Effector memory CD4-positive, alpha-beta T cell (primary cell): ENCODE data around the gene PTPRK.

ENCODE experiments used
- DNase-seq, 3 donors: peaks; one replicate each; pipeline ENCODE4 v3.0.0-alpha.2; 2020
- H3K27ac ChIP-seq: 2 replicates; pipeline ENCODE4 v1.7.0; 2013; ENCODE audit warnings: mild to moderate bottlenecking, low read length, moderate library complexity; ENCODE audit not compliant: insufficient read depth, poor library complexity, severe bottlenecking
- H3K27me3 ChIP-seq: replicated peaks from 2 replicates; pipeline ENCODE4 v1.7.0; 2013; ENCODE audit warnings: mild to moderate bottlenecking, low read length; ENCODE audit not compliant: insufficient read depth, control insufficient read depth, poor library complexity, severe bottlenecking
- H3K36me3 ChIP-seq: 2 replicates; pipeline ENCODE4 v1.7.0; 2013; ENCODE audit warnings: mild to moderate bottlenecking, low read length, moderate library complexity; ENCODE audit not compliant: control insufficient read depth, insufficient read depth
- H3K4me1 ChIP-seq: 2 replicates; pipeline ENCODE4 v1.7.0; 2013; ENCODE audit warnings: low read length, mild to moderate bottlenecking; ENCODE audit not compliant: control insufficient read depth, insufficient read depth, poor library complexity, severe bottlenecking
- H3K4me3 ChIP-seq: 2 replicates; pipeline ENCODE4 v1.7.0; 2013; ENCODE audit warnings: low read length, low read depth, mild to moderate bottlenecking; ENCODE audit not compliant: insufficient read depth, poor library complexity, severe bottlenecking
- H3K9me3 ChIP-seq: 2 replicates; pipeline ENCODE4 v1.7.0; 2013; ENCODE audit warnings: mild to moderate bottlenecking, low read length, moderate library complexity; ENCODE audit not compliant: control insufficient read depth

Gene PTPRK

DNA sequence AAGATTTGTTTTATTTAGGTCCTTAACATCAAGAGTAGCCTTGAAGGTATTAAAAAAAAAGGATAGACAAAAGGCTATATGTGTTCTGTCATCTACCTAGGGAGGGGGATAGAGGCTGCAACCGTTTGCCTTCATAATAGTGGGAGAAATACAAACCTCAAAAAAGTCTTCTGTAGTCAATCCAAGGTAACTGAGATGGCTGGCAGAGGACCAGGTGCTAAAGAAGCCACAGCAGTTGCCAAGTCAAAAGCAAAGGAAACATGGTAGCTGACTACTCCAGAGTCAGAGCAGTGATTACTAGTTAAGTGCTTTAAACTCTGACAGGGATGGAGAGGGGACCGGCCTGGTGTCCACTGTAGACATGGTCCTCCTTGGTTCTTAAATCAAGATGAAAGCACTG lies 249.4 kb downstream of the PTPRK start:
- Histone ChIP-seq H3K4me1 (no peaks in the 10 kb centered on the region), H3K36me3 (no peaks in the 10 kb centered on the region), H3K9me3 (no peaks in the 10 kb centered on the region), H3K4me3 (no peak overlapping the region), H3K27ac (no peak overlapping the region), H3K27me3 (no peaks in the 10 kb centered on the region)
- DNase-seq: no peak

DNA sequence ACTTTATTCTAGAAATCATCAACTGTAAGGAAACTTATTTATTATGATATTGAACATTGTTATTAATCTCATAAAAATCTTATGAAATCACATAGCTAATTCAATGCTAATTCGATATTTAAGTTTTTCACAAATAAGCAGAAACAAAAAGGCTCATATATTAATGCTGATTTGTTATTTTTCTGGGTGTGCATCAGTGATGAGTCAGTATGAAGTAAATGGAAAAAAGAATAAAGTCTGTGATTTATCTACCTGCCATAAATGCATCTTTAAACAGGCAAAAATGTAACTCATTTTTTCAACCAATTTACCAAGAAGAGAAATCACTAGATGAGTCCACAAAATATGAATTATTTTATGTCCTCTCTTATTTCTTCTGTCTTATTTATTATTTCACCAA lies 253.5 kb downstream of the PTPRK start:
- Histone ChIP-seq H3K27ac (no peak overlapping the region), H3K4me3 (no peak overlapping the region), H3K4me1 (no peaks in the 10 kb centered on the region), H3K36me3 (no peaks in the 10 kb centered on the region), H3K9me3 (no peaks in the 10 kb centered on the region), H3K27me3 (no peaks in the 10 kb centered on the region)
- DNase-seq: no peak

DNA sequence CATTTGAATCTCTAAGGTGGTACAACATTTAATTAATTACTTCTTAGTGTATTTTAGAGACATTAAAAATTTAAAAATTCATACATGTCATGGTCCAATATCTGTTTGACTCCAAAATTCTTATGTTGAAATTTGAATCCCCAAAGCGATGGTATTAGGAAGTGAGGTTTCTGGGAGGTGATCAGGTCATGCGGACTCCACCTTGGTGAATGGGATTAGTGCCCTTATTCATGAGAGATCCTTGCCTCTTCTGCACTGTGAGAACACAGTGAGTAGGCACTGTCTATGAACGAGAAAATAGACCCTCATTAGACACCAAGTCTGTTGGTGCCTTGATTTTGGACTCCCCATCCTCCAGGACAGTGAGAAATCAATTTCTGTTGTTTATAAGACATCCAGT lies 254.7 kb downstream of the PTPRK start:
- no peak for DNase-seq
- Histone ChIP-seq H3K36me3 (no peaks in the 10 kb centered on the region), H3K27ac (no peak overlapping the region), H3K4me3 (no peak overlapping the region), H3K27me3 (no peaks in the 10 kb centered on the region), H3K4me1 (no peaks in the 10 kb centered on the region), H3K9me3 (no peaks in the 10 kb centered on the region)

DNA sequence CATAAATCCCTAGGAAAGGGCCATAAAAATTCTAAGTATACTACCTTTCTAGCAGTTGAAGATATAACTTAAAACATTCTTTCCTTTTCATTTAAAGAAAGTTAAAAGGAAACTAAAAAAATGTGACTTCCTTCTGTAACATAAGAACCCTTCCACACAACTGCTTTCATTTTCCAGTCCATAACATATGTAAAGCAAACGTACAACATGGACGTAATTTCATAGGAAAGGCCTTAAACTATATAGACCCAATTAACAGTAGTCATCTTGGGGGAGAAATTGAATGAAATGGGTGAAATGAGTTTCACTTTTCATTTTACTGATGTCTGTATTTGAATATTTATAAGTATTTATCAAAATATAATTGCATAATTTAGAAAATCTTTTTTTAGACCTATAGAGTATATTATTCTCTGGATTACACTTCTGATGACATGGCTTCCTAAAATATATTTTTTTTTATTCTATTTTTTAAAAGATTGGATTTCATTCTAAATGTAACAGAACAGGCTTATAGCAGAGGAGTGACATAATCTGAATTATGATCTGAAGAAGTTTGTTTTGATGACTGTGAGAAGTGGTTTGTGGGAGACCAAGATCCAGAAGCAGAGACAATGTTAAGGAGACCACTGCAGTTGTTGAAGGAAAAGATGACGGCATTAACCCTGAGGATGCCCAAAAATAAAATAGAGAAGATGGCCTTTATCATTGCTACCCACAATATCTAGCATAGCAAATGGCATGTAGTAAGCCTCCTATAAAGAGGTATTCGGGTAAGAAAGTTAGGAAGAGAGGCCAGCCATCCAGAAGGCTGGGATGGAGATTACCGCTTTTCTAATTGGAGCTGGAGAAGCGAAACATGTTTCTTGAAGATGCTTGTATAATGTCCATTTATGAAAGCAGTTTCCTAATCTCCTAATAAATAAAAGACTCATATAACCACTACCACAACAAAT lies 260.4 kb downstream of the PTPRK start:
- H3K27me3 ChIP-seq: no peaks in the 10 kb centered on the region
- no peak overlapping the region for H3K27ac ChIP-seq
- no peaks in the 10 kb centered on the region for H3K36me3 ChIP-seq
- peaks cover 5% of the 10 kb centered on the region for H3K4me1 ChIP-seq
- peak overlapping the region; percentile 27 for H3K4me3 ChIP-seq
- DNase-seq: no peak
- H3K9me3 ChIP-seq: no peaks in the 10 kb centered on the region

DNA sequence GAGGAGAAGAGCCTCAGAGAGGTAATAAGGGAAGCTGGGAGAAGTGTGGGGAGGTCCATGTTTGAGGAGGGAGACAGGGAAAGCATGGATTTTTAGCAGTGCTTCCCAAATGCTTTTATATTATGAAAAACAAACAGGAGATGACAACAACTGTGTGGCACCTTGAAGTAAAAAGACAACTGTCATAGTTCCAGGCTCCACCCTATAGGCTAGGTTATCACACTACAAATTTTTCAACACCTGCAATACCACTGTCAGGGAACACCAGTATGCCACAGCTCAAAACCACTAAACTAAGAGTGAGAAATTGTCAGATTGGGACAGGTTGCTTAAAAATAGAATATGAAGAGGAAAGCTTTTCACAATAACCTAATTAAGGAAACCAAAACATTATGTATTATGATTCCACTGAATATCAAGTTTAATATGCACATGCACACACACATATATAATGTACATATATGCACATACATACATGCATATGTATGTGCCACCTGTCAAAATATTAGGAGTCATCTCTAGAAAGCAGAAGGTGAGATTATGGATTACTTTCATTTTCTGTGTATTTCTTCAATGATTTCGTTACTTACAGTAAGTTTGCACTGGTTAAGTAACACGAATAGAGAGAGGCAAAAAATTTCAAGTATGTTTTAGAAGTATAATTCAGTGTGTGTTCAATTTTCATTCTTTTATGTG lies 261.2 kb downstream of the PTPRK start:
- H3K27ac ChIP-seq: no peak overlapping the region
- no peaks in the 10 kb centered on the region for H3K27me3 ChIP-seq
- DNase-seq: no peak
- H3K36me3 ChIP-seq: no peaks in the 10 kb centered on the region
- H3K4me1 ChIP-seq: peaks cover 5% of the 10 kb centered on the region
- peak overlapping the region; percentile 27 for H3K4me3 ChIP-seq
- H3K9me3 ChIP-seq: no peaks in the 10 kb centered on the region

DNA sequence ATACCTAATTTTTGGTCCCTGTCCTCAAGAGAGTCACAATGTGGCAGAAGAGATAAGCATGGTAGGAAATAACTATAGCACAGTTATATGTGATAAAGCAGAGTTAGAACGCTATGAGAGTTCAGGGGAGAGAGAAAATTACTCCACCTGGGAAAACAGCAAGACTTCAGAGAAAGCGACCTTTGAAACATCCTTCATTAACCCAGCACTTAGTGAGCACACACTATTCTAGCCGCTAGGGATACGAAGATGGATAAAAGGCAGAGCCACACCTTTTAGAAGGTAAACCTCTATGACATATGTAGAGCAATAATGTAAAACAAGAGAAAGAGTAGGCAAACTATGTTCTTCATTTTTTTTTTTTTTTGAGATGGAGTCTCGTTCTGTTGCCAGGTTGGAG lies 264.3 kb downstream of the PTPRK start:
- Histone ChIP-seq H3K4me1 (peaks cover 5% of the 10 kb centered on the region), H3K27me3 (no peaks in the 10 kb centered on the region), H3K4me3 (no peak overlapping the region), H3K27ac (no peak overlapping the region), H3K36me3 (no peaks in the 10 kb centered on the region), H3K9me3 (no peaks in the 10 kb centered on the region)
- no peak for DNase-seq

DNA sequence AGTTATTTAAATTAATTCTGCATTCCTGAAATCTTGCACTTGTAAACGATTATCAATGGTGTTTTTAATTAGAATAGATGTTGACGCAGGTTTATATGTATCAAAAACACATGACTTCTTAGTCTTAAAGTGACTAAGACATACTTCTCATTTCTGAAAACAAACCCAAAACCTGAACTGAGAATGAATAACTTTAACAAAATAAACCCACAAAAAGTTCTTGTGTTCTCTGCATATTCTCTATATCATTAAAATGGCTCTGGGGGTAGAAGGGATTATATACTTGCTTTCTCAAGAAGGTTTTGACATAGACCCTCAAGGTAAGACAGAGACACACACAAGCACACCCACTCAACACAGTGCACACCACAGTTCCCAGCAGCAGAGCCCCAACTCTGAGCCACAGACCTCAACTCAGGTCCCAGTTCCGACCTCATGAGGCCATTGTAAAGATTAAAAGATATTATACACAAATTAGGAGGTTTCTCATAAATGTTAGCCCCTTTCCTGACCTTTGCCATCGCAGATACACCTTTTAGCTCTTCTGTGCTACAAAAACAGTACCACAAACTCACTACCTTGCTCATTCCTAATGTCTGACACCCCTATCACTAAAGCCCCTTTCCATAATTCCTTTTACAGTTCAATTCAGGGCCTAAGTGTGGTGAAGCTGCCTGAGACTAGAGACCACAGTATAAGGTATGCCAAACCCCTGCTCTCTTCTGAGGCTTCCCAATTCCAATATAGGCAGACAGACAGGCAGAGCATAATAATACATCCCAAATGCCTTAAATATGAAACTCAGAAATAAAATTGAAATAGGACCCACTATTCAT lies 267.8 kb downstream of the PTPRK start:
- no peak for DNase-seq

DNA sequence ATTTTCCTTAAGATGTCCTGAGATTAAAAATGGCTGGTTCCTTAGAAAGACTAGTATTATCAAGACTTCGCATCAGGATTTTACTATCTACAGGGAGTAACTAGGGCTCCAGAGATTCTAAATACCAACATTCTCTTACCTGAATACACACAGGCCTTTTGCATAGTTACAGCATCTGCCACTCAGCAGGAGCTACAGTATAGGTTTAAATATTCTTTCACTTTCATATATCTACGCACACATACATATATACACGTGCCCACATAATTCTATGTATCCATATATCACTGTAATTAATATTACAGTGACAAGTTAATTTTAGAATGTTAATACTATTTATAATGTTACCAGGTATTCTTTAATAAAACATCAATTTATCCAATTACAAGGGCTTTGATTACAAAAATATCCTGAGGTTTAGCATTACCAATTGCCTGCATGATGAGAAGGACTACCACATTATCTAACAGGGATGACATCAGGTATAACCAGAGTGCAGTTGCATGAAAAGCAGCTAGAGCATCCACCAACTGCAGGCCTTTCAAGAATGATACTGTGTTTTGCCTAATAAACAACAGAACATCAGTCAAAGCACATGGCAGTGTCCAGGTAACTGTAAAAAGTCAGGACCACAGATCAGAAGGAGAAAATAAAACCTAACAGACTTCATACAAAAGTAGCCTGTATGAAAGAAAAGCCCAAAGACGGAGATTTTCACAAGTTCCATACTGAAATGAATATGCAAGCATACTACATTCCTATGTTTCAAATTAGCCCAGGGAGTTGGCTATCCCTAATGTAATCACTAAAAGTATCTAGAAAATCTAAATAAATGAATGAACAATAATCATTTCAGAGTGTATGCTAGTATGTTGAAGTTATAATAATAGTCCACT lies 268.7 kb downstream of the PTPRK start:
- H3K9me3 ChIP-seq: no peaks in the 10 kb centered on the region
- DNase-seq: no peak
- H3K27me3 ChIP-seq: no peaks in the 10 kb centered on the region
- H3K36me3 ChIP-seq: no peaks in the 10 kb centered on the region
- no peak overlapping the region for H3K4me3 ChIP-seq
- no peak overlapping the region for H3K27ac ChIP-seq
- no peaks in the 10 kb centered on the region for H3K4me1 ChIP-seq

More for the DNA sequence above, 267.8 kb downstream of the PTPRK start:
- Histone ChIP-seq H3K4me1 (no peaks in the 10 kb centered on the region), H3K27ac (no peak overlapping the region), H3K27me3 (no peaks in the 10 kb centered on the region), H3K4me3 (no peak overlapping the region), H3K36me3 (no peaks in the 10 kb centered on the region), H3K9me3 (no peaks in the 10 kb centered on the region)

DNA sequence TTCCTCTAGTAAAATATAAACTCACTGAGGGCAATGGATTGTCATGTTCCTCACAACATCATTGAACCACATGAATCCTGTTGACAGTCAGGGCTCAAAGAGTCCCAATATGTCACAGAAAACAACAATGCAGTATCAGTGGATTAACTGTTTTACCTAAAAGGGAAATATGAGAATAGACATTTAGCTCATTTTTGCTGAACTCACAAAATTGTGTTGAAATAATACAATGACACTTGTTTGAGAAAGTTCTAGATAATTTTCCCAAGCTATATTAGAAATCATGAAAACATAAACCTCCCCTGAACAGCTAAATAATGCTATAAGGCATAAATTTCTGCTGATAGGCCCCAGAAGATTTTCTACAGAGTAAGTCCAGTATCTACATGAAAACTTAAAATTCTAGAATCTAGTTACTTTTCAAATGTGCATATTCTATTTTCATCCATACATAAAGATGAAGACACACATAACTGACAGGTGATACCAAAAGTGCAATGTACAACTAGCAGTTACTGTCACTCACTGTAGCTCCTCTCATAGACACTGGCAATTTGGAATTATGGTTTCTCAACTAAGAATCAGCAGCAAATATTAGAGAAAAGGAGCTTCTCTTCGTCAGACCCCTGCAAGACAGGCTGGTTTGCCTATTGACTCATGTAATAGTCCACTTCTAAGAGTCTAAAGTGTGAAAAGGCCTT lies 269.9 kb downstream of the PTPRK start:
- Histone ChIP-seq H3K27ac (no peak overlapping the region), H3K27me3 (no peaks in the 10 kb centered on the region), H3K4me1 (no peaks in the 10 kb centered on the region), H3K36me3 (no peaks in the 10 kb centered on the region), H3K4me3 (no peak overlapping the region), H3K9me3 (no peaks in the 10 kb centered on the region)
- DNase-seq: no peak
